Mucosa of stomach (tissue), 1 donor: ENCODE data around the gene TRIM8.
A peak's percentile ranks its signal among the peaks of the same experiment; 100 is the strongest.

ENCODE experiments used
- H3K27me3 ChIP-seq: one replicate; pipeline ENCODE4 v1.7.0; 2013; ENCODE audit warnings: mild to moderate bottlenecking, low read length; ENCODE audit not compliant: control insufficient read depth, insufficient read depth
- H3K36me3 ChIP-seq: one replicate; pipeline ENCODE4 v1.7.0; 2013; ENCODE audit warnings: low read length; ENCODE audit not compliant: control insufficient read depth, insufficient read depth
- H3K4me1 ChIP-seq: one replicate; pipeline ENCODE4 v1.7.0; 2013; ENCODE audit warnings: mild to moderate bottlenecking, low read length; ENCODE audit not compliant: control insufficient read depth, insufficient read depth
- H3K4me3 ChIP-seq: one replicate; pipeline ENCODE4 v1.7.0; 2013; ENCODE audit warnings: low read length
- H3K9ac ChIP-seq: one replicate; pipeline ENCODE4 v1.7.0; 2013; ENCODE audit warnings: mild to moderate bottlenecking, low read length, moderate library complexity
- H3K9me3 ChIP-seq: one replicate; pipeline ENCODE4 v1.7.0; 2013; ENCODE audit warnings: mild to moderate bottlenecking, low read length, moderate library complexity; ENCODE audit not compliant: control insufficient read depth
- donor health status: Pancreatic carcinoma.

TRIM8 gene

GRCh38 chr10:102673236-102673818, 29.0 kb downstream of the TRIM8 start:
- Histone ChIP-seq H3K36me3 (no peaks in the 10 kb centered on the region), H3K4me3 (no peak overlapping the region), H3K9me3 (no peaks in the 10 kb centered on the region), H3K9ac (no peak overlapping the region), H3K27me3 (no peaks in the 10 kb centered on the region), H3K4me1 (peaks cover 51% of the 10 kb centered on the region)

- Histone ChIP-seq H3K9ac (peak overlapping the region; percentile 44), H3K4me3 (no peak overlapping the region), H3K9me3 (no peaks in the 10 kb centered on the region), H3K4me1 (peaks cover 54% of the 10 kb centered on the region), H3K27me3 (no peaks in the 10 kb centered on the region), H3K36me3 (no peaks in the 10 kb centered on the region)
Observed at GRCh38 chr10:102673819-102674511, 29.7 kb downstream of the TRIM8 start.

GRCh38 chr10:102674566-102674965, 30.3 kb downstream of the TRIM8 start:
- no peaks in the 10 kb centered on the region for H3K9me3 ChIP-seq
- no peak overlapping the region for H3K4me3 ChIP-seq
- H3K4me1 ChIP-seq, result peaks cover 52% of the 10 kb centered on the region
- H3K27me3 ChIP-seq, result no peaks in the 10 kb centered on the region
- no peaks in the 10 kb centered on the region for H3K36me3 ChIP-seq
- peak overlapping the region; percentile 44 for H3K9ac ChIP-seq

- Histone ChIP-seq H3K4me3 (no peak overlapping the region), H3K36me3 (no peaks in the 10 kb centered on the region), H3K27me3 (no peaks in the 10 kb centered on the region), H3K4me1 (peaks cover 46% of the 10 kb centered on the region), H3K9me3 (no peaks in the 10 kb centered on the region), H3K9ac (no peak overlapping the region)
Observed at GRCh38 chr10:102675011-102675665, 30.9 kb downstream of the TRIM8 start.

GRCh38 chr10:102675666-102676533, 31.6 kb downstream of the TRIM8 start:
- no peak overlapping the region for H3K4me3 ChIP-seq
- no peak overlapping the region for H3K9ac ChIP-seq
- peaks cover 44% of the 10 kb centered on the region for H3K4me1 ChIP-seq
- no peaks in the 10 kb centered on the region for H3K36me3 ChIP-seq
- H3K27me3 ChIP-seq, result no peaks in the 10 kb centered on the region
- no peaks in the 10 kb centered on the region for H3K9me3 ChIP-seq

- Histone ChIP-seq H3K4me3 (no peak overlapping the region), H3K27me3 (no peaks in the 10 kb centered on the region), H3K9ac (no peak overlapping the region), H3K36me3 (no peaks in the 10 kb centered on the region), H3K4me1 (peaks cover 44% of the 10 kb centered on the region), H3K9me3 (no peaks in the 10 kb centered on the region)
Observed at GRCh38 chr10:102676534-102677315, 32.4 kb downstream of the TRIM8 start.

GRCh38 chr10:102677331-102678067, 33.2 kb downstream of the TRIM8 start:
- Histone ChIP-seq H3K4me3 (no peak overlapping the region), H3K4me1 (peaks cover 44% of the 10 kb centered on the region), H3K9ac (peak overlapping the region; percentile 17), H3K27me3 (no peaks in the 10 kb centered on the region), H3K36me3 (no peaks in the 10 kb centered on the region), H3K9me3 (no peaks in the 10 kb centered on the region)

- H3K4me1 ChIP-seq, result peaks cover 44% of the 10 kb centered on the region
- H3K9me3 ChIP-seq, result no peaks in the 10 kb centered on the region
- H3K4me3 ChIP-seq, result no peak overlapping the region
- no peaks in the 10 kb centered on the region for H3K27me3 ChIP-seq
- no peaks in the 10 kb centered on the region for H3K36me3 ChIP-seq
- H3K9ac ChIP-seq, result no peak overlapping the region
Observed at GRCh38 chr10:102678068-102678400, 33.8 kb downstream of the TRIM8 start.

GRCh38 chr10:102678842-102679289, 34.6 kb downstream of the TRIM8 start:
- Histone ChIP-seq H3K4me3 (no peak overlapping the region), H3K9ac (no peak overlapping the region)

GRCh38 chr10:102679596-102679995, 35.3 kb downstream of the TRIM8 start:
- Histone ChIP-seq H3K36me3 (no peaks in the 10 kb centered on the region), H3K4me3 (no peak overlapping the region), H3K9me3 (no peaks in the 10 kb centered on the region), H3K4me1 (peaks cover 30% of the 10 kb centered on the region), H3K9ac (no peak overlapping the region), H3K27me3 (no peaks in the 10 kb centered on the region)

More at GRCh38 chr10:102678842-102679289, 34.6 kb downstream of the TRIM8 start:
- peaks cover 37% of the 10 kb centered on the region for H3K4me1 ChIP-seq
- no peaks in the 10 kb centered on the region for H3K9me3 ChIP-seq
- H3K27me3 ChIP-seq, result no peaks in the 10 kb centered on the region
- no peaks in the 10 kb centered on the region for H3K36me3 ChIP-seq

GRCh38 chr10:102681696-102682095, 37.4 kb downstream of the TRIM8 start:
- Histone ChIP-seq H3K4me3 (no peak overlapping the region), H3K9ac (no peak overlapping the region), H3K4me1 (peaks cover 19% of the 10 kb centered on the region), H3K27me3 (no peaks in the 10 kb centered on the region), H3K9me3 (no peaks in the 10 kb centered on the region), H3K36me3 (no peaks in the 10 kb centered on the region)
